Measurements from ENCODE around the gene RNF126. TPM values are rescaled to one million over a fixed set of nuclear protein-coding genes. Genes with fewer than 3 reads are reported as not detected.
"Not testable (repeated sequence)": the region's sequence is repeated elsewhere in the genome, so short reads cannot be mapped to it uniquely, and the experiment has no call there.

RNF126 gene
- total RNA-seq, 2 experiments from 2014 or later = 84.4 to 89.7 TPM

DNA sequence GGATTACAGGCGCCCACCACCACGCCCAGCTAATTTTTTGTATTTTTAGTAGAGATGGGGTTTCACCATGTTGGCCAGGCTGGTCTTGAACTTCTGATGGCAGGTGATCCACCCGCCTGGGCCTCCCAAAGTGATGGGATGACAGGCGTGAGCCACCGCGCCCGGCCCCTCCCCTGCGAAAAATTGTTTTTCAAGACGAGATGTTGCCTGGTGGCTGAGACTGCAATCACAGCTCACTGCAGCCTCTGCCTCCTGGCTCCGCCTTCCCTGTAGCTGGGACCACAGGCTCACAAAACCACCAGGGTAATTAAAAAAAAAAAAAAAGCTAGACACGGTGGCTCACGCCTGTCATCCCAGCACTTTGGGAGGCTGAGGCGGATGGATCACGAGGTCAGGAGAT lies 36.9 kb upstream of the RNF126 start:
- CTCF ChIA-PET; DNase-seq; H3K36me3 Mint-ChIP-seq; intact Hi-C loops (cut with micrococcal nuclease); H3K4me1 Mint-ChIP-seq (ENCODE audit: low read depth); H3K4me3 Mint-ChIP-seq; H3K27ac Mint-ChIP-seq; H3K9me3 Mint-ChIP-seq: not testable (repeated sequence)
- POLR2A ChIA-PET = interaction anchor here (0.6 to 0.7 kb wide), 2 partner anchors 22 to 295 kb away, joined by 3 to 4 read pairs; no protein-coding TSS in a partner anchor
- peaks cover 14% of the 10 kb centered on the region for H3K27me3 Mint-ChIP-seq

DNA sequence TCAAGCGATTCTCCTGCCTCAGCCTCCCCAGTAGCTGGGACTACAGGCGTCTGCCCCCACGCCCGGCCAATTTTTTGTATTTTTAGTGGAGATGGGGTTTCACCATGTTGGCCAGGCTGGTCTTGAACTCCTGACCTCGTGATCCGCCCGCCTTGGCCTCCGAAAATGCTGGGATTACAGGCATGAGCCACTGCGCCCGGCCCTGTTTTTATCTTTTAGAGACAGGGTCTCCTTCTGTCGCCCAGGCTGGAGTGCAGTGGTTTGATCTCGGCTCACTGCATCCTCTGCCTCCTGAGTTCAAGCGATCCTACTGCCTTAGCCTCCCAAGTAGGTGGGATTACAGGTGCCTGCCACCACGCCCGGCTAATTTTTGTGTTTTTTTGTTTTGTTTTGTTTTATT lies 35.5 kb upstream of the RNF126 start:
- CTCF ChIA-PET = not testable (repeated sequence)

GRCh38 chr19:695352-695949 lies 32.4 kb upstream of the RNF126 start, which contains the start of gene PRSS57:
PRSS57 (minus strand) TSS chr19:695452; CDS start chr19:695430, 22 bp downstream.
- ChIA-PET CTCF (no interaction called here), POLR2A (no interaction called here)
- intact Hi-C loops (cut with micrococcal nuclease) = no loop called here
- Mint-ChIP-seq H3K36me3 (no peaks in the 10 kb centered on the region), H3K27ac (no peak within 1 kb of the TSS), H3K9me3 (no peaks in the 10 kb centered on the region), H3K4me3 (no peak within 1 kb of the TSS), H3K27me3 (peaks cover 20% of the 10 kb centered on the region), H3K4me1 (ENCODE audit: low read depth) (peaks cover 4% of the 10 kb centered on the region)
- DNase-seq = no peak

More for the DNA sequence above, 35.5 kb upstream of the RNF126 start:
- POLR2A ChIA-PET; H3K9me3 Mint-ChIP-seq; H3K4me3 Mint-ChIP-seq; H3K27ac Mint-ChIP-seq; H3K4me1 Mint-ChIP-seq (ENCODE audit: low read depth); H3K36me3 Mint-ChIP-seq; intact Hi-C loops (cut with micrococcal nuclease); DNase-seq: not testable (repeated sequence)
- peaks cover 20% of the 10 kb centered on the region for H3K27me3 Mint-ChIP-seq

DNA sequence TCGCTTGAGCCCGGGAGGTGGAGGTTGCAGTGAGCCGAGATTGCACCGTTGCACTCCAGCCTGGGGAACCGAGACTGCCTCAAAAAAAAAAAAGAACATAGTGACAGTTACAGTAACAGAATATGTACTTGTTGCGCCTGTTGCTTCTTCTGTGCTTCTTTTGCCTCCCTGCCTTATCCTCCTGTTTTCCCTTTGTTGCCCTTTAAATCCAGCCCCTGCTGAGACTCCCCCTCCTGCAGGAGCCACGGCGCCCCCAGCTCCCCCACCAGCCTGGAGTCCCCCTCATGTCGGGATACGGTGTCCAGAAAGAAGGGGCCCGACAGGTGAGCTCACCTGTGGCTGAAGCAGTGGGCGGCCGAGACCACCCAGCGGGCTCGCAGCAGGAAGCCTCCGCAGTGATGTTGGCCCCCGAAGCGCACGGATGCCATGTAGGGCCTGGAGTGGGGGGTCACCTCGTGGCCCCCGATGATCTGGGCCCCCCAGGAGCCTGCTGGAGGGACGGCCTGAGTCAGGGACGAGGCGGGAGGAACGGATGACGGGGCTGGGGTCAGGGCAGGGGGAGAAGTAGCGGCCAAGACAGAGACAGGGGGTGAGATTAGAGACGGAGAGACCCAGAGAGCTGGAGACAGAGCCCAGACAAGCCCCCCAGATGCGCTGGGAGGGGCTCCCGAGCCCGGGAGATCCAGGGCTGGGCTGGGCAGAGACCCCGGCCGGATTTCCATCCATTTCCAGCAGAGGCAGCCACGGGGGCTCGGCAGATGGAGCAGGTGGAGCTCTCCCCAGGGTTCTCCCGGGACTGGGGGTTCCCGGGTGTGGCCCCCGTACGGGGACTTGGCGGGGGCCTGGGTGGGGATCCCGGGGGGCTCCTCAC lies 31.7 kb upstream of the RNF126 start:
- peaks cover 20% of the 10 kb centered on the region for H3K27me3 Mint-ChIP-seq
- peaks cover 4% of the 10 kb centered on the region for H3K4me1 Mint-ChIP-seq (ENCODE audit: low read depth)
- H3K27ac Mint-ChIP-seq = no peak overlapping the region
- intact Hi-C loops (cut with micrococcal nuclease) = no loop called here
- H3K4me3 Mint-ChIP-seq = no peak overlapping the region
- ChIA-PET CTCF (interaction anchor here (1.4 kb wide), 1 partner anchor 39 kb away, joined by 3 read pairs; no protein-coding TSS in a partner anchor), POLR2A (no interaction called here)
- no peak for DNase-seq
- H3K9me3 Mint-ChIP-seq = no peaks in the 10 kb centered on the region
- no peaks in the 10 kb centered on the region for H3K36me3 Mint-ChIP-seq

- no peak for DNase-seq
- Mint-ChIP-seq H3K36me3 (no peaks in the 10 kb centered on the region), H3K4me3 (no peak overlapping the region), H3K9me3 (no peaks in the 10 kb centered on the region), H3K4me1 (ENCODE audit: low read depth) (peaks cover 2% of the 10 kb centered on the region), H3K27me3 (peaks cover 6% of the 10 kb centered on the region), H3K27ac (no peak overlapping the region)
- ChIA-PET POLR2A (no interaction called here), CTCF (no interaction called here)
- intact Hi-C loops (cut with micrococcal nuclease) = no loop called here
Observed at GRCh38 chr19:690203-690602, 27.2 kb upstream of the RNF126 start.

DNA sequence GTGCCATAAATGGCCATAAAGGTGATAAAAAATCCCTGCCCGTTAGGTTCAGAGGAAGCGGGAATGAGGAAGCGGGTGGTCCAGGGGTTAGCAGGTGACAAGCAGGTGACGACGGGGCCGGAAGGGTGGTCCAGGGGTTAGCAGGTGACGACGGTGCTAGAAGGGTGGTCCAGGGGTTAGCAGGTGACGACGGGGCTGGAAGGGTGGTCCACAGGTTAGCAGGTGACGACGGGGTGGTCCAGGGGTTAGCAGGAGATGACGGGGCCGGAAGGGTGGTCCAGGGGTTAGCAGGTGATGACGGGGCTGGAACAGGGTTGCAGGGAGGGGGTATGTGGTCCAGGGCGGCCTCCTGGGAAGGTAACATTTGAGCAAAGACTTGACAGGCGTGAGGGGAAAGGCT lies 26.0 kb upstream of the RNF126 start:
- Mint-ChIP-seq H3K36me3 (no peaks in the 10 kb centered on the region), H3K27me3 (no peaks in the 10 kb centered on the region), H3K27ac (no peak overlapping the region), H3K4me3 (no peak overlapping the region), H3K4me1 (ENCODE audit: low read depth) (no peaks in the 10 kb centered on the region), H3K9me3 (no peaks in the 10 kb centered on the region)
- ChIA-PET POLR2A (no interaction called here), CTCF (no interaction called here)
- intact Hi-C loops (cut with micrococcal nuclease) = no loop called here
- DNase-seq = no peak

GRCh38 chr19:688214-688613 lies 25.2 kb upstream of the RNF126 start:
- Mint-ChIP-seq H3K27ac (no peak overlapping the region), H3K9me3 (no peaks in the 10 kb centered on the region), H3K27me3 (no peaks in the 10 kb centered on the region), H3K4me3 (no peak overlapping the region), H3K36me3 (no peaks in the 10 kb centered on the region), H3K4me1 (ENCODE audit: low read depth) (no peaks in the 10 kb centered on the region)
- intact Hi-C loops (cut with micrococcal nuclease) = no loop called here
- ChIA-PET POLR2A (no interaction called here), CTCF (interaction anchor here (1.0 kb wide), 1 partner anchor 46 kb away, joined by 3 read pairs; no protein-coding TSS in a partner anchor)
- DNase-seq = no peak

DNA sequence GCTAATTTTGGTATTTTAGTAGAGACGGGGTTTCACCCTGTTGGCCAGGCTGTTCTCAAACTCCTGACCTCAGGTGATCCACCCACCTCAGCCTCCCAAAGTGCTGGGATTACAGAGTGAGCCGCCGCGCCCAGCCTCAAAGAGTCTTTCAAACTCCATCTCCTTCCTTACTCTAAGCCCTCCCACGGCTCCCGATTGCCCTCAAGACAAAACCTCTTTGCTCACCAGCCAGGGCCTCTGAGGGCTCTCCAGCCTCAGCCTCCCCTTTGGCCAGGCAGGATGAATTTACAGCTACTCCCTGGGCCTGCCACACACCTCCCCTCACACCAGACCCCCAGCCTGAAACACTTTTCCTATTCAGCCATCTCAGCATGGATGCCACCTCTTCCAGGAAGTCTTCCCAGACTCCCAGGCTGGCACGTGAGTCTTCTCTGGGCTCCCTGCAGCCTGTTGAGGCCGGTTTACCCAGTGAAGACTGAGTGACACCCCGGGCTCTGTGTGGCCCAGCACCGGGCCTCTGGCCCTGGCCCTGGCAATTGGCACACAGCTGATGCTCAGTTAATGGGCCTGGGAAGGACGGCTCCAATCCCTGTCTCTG lies 24.7 kb upstream of the RNF126 start:
- Mint-ChIP-seq H3K36me3 (no peaks in the 10 kb centered on the region), H3K9me3 (no peaks in the 10 kb centered on the region), H3K4me3 (no peak overlapping the region), H3K27me3 (no peaks in the 10 kb centered on the region), H3K27ac (no peak overlapping the region), H3K4me1 (ENCODE audit: low read depth) (no peaks in the 10 kb centered on the region)
- intact Hi-C loops (cut with micrococcal nuclease) = no loop called here
- CTCF ChIA-PET = interaction anchor here (1.0 kb wide), 1 partner anchor 47 kb away, joined by 3 read pairs; no protein-coding TSS in a partner anchor
- DNase-seq = no peak
- POLR2A ChIA-PET = no interaction called here

DNA sequence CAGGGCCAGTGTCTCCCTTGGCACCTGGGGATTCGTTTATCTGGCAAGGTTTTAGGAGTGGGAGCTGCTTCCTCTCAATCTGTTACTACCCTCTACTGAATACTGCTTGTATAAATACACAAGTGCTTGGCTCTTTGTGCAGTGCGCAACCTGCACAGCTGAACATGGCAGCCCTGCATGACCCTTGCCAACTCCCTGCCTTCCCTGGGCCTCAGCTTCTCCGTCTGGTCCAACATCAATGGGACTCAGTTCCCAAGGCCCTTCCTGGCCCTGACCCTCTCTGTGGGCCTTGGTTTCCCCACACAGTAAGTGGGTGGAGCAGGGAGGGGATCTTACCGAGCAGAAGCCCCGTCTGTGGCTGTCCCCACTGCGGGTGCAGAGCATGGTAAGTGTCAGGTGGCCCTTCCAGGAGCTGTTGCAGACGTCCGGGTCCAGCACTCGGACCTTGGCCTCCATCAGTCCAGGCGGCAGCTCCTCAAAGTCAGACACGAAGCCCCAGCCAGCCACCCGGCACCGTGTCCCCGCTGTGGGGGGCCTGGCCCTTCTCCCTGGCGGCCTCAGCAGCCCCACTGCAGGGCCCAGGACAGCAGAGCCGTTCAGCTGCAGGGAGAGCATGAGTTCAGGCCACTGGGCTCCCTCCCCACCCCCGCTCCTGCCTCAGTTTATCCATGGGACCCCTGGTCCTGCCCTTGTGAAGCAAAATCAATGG lies 23.7 kb upstream of the RNF126 start:
- CTCF ChIA-PET = no interaction called here

GRCh38 chr19:685454-685931 lies 22.5 kb upstream of the RNF126 start:
- Mint-ChIP-seq H3K4me3 (no peak overlapping the region), H3K4me1 (ENCODE audit: low read depth) (no peaks in the 10 kb centered on the region), H3K36me3 (no peaks in the 10 kb centered on the region), H3K27ac (no peak overlapping the region), H3K27me3 (no peaks in the 10 kb centered on the region), H3K9me3 (no peaks in the 10 kb centered on the region)
- ChIA-PET POLR2A (no interaction called here), CTCF (no interaction called here)
- DNase-seq = no peak
- intact Hi-C loops (cut with micrococcal nuclease) = no loop called here

More for the DNA sequence above, 23.7 kb upstream of the RNF126 start:
- Mint-ChIP-seq H3K36me3 (no peaks in the 10 kb centered on the region), H3K9me3 (no peaks in the 10 kb centered on the region), H3K4me1 (ENCODE audit: low read depth) (no peaks in the 10 kb centered on the region), H3K27me3 (no peaks in the 10 kb centered on the region), H3K4me3 (no peak overlapping the region), H3K27ac (no peak overlapping the region)
- no peak for DNase-seq
- intact Hi-C loops (cut with micrococcal nuclease) = no loop called here
- POLR2A ChIA-PET = no interaction called here

GRCh38 chr19:682678-683320 lies 19.8 kb upstream of the RNF126 start:
- no peaks in the 10 kb centered on the region for H3K9me3 Mint-ChIP-seq
- H3K36me3 Mint-ChIP-seq = no peaks in the 10 kb centered on the region
- H3K4me3 Mint-ChIP-seq = no peak overlapping the region
- no peaks in the 10 kb centered on the region for H3K4me1 Mint-ChIP-seq (ENCODE audit: low read depth)
- POLR2A ChIA-PET = no interaction called here
- peaks cover under 1% of the 10 kb centered on the region for H3K27me3 Mint-ChIP-seq
- CTCF ChIA-PET = no interaction called here
- no peak overlapping the region for H3K27ac Mint-ChIP-seq
- DNase-seq = no peak
- intact Hi-C loops (cut with micrococcal nuclease) = no loop called here

All from activated CD4-positive, alpha-beta memory T cell treated with anti-CD3 and anti-CD28 coated beads for 36 hours (primary cell).